ENCODE results near the gene EGFR.

- no peak for TF ChIP-seq POLR2A (IDR thresholded peaks at IDR 0.05)
- TF ChIP-seq, protein P1, sequence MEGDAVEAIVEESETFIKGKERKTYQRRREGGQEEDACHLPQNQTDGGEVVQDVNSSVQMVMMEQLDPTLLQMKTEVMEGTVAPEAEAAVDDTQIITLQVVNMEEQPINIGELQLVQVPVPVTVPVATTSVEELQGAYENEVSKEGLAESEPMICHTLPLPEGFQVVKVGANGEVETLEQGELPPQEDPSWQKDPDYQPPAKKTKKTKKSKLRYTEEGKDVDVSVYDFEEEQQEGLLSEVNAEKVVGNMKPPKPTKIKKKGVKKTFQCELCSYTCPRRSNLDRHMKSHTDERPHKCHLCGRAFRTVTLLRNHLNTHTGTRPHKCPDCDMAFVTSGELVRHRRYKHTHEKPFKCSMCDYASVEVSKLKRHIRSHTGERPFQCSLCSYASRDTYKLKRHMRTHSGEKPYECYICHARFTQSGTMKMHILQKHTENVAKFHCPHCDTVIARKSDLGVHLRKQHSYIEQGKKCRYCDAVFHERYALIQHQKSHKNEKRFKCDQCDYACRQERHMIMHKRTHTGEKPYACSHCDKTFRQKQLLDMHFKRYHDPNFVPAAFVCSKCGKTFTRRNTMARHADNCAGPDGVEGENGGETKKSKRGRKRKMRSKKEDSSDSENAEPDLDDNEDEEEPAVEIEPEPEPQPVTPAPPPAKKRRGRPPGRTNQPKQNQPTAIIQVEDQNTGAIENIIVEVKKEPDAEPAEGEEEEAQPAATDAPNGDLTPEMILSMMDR (IDR thresholded peaks at IDR 0.05), result no peak
Observed at GRCh38 chr7:55055479-55055878, 36.7 kb downstream of the EGFR start.

All from heart left ventricle (tissue), 13 donors.